GM19452 (cell line): Measurements from ENCODE around the gene MIGA2.

Experiments
- ATAC-seq: cut with Tn5 transposase; IDR thresholded peaks from one replicate; pipeline ENCODE4 v1.9.1; 2021; ENCODE audit not compliant: unreplicated experiment

The MIGA2 gene

DNA sequence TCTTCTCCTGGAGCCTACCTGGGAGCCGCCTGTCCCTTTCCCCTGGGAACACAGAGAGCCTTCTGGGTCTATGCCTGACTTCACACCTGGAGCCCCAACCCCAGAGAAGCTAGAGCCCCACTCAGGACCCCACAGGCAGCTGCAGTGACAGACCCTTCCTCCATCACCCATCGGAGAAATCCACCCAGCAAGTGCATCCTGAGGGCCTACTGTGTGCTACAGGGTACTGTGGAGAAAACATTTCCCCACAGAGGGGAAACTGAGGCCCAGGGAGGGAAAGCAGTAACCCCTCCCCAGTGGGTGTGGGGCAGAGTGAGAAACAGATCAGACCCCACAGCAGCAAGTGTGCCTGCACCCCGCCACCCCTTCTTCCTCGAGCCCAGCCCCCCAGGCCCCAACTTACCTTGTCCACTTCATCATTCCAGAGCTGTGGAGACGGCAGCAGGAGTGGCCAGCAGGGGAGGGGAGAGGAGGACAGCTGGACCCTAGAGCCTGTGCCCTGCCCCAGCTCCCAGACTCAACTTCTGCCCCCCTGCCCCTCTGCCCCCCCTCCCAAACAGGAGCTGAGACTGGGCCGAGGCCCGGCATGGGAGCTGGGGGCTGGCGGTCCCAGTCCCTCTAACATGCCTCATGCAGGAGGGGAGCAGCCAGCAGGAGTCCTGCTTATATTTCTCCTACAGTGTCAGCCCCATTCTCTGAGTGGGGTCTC lies 26.0 kb upstream of the MIGA2 start:
- no peak for ATAC-seq

DNA sequence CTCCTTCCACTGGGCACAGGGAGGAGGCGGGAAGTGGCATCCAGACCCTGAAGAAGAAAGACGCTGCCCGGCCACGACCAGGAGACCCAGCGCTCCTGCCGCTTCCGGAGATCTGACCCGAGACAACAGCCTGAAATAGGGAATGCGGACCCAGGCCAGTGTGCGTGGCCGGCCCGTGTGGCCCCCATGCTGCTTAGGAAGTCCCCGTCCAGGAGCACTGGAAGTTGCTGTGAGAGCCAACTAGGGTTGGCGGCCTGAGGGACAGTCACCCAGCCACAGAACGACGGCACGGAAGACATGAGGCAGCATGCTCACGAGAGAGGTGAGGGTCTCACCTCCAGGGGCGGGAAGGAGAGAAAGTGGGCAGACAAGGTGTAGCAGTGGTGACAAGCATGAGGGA lies 25.3 kb upstream of the MIGA2 start:
- no peak for ATAC-seq

DNA sequence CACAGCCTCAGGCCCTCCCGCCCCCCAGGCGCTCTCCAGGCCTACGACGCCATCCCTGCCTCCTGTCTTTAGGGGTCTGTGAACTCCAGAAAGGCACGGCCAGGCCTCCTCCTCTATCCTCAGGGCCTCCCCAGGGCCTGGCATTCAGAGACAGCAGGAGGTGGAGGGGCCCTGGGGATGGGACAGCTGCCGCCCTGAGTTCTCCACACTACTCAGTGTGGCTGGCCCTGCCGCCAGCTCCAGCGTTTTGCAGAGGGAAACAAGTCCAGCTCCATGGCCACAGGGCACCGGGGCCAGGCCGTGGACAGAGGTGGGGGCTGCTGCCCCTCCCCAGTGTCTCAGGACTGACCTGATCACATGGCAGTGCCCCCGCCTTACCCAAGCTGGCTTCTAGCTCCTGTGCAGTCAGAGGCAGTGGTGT lies 24.7 kb upstream of the MIGA2 start:
- ATAC-seq, result no peak

DNA sequence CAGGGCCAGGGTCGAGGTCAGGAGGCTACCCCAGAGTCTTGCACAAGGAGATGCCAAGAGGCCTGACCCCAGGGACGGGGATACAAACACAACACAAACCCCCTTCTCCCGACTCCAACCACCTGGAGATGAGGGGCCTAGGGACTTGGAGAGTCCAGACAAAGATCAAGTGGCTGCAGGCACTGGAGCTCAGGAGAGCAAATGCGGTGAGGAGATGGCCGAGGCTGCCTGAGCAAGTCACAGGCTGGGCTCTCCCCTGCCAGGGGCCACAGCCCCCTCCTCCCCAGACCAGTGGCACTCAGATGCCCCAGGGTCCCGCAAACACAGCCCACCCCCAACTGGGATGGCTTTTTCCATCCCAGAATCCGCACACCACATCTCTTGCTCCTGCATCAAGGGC lies 24.1 kb upstream of the MIGA2 start:
- no peak for ATAC-seq

DNA sequence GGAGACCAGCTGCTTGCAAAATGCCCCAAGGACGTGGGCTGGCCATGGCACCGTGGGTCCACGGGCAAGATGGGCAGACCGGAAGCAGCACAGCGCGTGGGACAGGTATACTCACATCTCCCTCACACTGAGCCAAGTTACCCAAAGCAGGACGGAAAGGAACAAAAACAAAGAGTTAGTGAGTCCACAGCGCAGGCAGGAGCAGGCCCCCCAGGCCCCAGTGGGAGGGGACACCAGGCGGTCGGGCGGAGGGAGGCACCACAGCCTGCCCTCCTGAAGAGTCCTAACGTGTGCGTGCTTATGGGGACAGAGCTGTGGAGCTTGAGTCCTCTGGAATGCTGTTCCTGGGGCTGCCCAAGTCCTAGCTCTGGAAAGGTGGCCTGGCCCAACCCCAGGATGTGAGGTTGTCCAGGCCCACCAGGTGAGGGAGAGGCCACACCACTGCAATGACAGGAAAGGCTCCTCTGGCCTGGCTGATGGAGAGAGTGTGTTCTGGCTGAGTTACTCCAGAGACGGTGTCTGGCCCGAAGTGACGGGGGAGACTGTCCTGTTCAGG lies 23.5 kb upstream of the MIGA2 start:
- no peak for ATAC-seq

DNA sequence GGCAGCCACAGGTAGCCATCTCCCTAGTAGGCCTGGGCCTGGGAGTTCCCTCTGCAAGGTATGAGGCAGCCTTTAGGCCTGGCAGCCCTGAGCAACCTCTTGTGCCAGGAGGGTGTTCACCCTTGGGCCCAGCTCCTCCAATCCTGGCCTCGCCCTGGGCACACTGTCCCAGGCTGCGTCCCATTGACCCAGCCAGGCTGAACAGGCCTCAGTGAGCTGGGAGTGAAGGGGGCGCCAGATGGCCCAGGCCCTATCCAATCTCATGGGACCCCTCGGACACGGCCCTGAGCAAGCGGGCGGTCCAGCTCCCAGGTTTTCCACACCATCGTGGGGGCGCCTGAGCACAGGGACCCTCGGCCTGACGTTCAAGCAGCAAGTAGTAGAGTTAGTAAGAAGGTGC lies 22.8 kb upstream of the MIGA2 start:
- no peak for ATAC-seq

DNA sequence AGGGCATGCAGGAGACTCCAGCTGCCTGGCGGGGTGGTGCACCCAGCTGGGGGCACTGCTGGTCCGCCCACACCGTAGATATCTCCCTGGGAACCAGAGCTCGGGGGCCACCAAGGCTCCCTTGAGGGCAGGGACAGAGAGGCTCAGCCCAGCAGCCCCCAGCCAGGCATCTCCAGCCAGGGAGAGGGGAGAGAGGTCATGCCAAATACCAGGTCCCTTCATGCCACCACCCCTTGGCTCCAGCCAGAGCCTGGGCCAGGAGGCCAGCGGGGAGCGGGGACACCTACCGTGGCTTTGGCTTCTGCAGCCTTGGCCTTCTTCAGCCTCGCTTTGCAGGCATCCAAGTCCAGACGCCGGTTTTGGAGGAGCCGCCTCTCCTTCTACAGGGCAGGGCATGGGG lies 22.3 kb upstream of the MIGA2 start:
- no peak for ATAC-seq

DNA sequence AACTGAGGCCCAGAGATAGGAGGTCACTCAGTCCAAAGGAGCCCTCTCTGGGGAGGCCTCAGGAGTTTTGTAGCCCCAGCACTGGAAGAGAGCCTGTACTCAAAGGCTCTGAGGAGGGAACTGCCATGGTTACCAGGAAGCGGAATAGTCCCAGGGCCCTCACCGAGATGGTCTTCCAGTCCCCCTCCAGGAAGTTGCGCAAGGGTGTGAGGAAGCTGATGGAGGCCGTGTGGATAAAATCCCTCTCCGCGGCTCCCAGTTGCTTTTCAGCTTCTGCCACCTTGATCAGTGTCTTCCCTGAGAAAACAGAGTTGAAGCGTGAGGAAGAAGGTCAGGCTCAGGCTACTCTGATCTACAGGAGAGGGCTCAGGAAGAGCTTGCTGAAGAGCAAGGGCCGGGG lies 21.8 kb upstream of the MIGA2 start:
- no peak for ATAC-seq

DNA sequence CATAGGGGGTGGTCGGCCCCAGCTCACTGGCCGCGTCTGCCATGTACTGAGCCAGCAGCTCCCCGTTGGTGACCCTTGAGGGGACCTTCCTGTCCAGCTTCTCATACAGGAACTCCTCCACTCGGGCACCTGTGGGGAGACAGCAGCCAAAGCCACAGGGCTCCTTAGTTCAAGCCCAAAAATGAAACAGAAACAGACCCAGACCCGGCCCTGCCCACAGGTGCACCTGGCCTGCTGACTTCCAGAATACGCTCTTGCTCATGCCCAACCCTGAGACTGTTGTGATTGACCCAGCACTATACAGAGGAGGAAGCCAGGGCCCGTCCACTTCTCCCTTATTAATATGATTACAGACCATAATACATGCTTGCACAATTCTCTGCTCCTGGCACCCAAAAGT lies 15.3 kb upstream of the MIGA2 start:
- no peak for ATAC-seq

DNA sequence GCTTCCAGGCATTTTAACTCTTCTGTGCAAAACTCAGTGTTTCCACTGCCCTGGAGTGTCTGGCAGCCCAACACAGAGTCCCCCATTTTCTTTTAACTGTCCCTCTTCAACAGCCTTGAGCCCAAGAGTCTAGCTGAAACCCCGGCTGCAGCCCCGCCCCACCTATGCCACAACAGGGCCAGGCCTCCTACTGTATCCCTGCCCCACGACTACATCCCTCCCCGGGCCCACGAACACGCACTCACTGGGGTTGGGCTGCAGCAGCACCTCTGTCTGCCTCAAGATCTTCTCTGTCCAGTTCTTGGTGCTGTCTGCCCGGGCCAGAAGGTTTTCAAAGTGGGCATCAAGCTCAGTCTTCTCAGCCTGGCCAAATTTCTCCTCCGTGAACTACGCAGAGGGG lies 14.4 kb upstream of the MIGA2 start:
- ATAC-seq, result no peak

DNA sequence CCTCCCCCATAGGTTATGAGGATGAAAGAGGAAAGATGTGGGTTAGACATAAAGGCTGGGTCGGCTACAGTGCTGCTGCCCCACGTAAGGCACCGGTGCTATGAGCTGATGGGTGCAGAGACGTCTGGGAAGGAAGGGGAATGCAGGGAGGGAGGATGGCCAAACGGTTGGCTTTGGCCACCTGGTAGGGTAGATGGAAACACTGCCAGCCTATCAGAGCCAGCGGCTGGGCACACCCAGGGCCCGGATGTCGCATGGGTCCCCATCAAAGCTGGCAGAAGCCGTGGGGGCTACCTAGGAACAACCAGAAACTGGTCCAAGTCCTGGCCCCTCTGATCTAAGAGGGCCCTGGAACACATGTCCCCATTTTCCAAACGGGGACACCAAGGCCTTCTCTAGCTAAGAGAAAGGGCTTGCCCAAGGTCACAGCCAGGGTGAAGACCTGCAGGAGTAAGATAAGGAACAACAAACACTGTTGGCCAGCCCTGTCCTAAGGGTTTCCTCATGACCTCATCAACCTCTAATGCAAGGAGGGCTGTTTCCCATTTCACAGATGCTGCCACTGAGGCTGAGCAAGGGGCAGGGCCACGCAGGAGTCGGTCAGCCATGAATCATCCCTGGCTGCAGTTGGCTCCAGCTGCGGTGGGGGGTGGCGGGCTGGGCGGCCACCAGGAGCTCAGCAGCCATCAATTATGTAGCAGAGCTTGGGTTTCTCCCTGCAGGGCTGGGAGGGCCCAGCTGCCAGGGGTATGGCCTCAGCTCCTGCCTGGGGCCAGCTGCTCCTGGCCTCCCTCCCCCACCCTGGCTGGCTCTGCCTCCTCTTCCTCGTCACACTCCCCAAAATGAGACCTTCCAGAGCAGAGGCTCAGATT lies 13.2 kb upstream of the MIGA2 start:
- no peak for ATAC-seq

DNA sequence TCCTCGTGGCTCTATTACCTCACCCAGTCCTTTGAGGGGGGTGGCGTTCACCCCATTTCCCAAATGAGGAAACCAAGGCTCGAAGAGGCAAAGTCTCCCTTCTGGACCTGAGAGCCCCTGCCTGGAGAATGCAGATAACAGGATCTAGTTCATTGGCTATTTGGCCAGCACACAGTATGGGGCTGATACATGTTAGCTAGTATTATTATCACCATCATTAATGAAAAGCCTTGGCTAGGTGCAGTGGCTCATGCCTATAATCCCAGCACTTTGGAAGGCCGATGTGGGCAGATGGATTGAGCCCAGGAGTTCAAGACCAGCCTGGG lies 12.6 kb upstream of the MIGA2 start:
- ATAC-seq, result no peak

DNA sequence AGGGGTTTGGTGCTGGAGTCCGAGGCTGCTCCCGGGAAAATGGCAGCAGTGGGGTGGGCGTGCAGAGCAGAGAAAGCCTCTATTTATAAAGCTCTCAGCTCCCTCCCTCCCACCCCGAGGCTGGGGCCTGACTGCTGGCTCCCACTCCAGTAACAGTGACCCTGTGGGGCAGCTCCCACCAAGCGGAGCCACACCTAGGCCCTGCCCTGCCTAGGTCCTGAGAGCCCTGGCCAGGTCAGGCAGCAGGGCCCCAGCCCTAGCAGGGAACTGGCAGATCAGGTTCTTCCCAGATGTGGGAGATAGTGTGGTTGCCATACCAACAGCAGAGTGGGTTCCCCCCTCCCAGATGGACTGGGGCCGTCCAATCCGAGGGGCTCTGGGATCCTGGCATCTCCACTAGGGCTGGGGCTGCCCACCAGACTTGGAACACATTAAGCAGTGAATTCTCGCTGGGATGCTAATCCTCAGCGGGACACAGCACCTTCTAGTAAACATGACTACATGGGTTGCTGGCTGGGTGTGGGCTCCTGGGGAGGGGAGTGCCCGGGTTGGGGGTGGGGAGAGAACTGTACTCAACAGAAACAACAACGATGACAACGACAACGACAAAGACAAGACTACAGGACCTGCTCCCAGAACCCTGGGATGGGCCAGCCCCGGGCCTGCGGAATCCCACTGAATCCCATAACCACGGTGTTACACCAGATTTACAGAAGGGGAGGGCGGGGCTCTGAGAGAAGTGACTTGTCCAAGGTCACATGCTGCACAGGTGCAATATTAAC lies 9.8 kb upstream of the MIGA2 start:
- no peak for ATAC-seq

DNA sequence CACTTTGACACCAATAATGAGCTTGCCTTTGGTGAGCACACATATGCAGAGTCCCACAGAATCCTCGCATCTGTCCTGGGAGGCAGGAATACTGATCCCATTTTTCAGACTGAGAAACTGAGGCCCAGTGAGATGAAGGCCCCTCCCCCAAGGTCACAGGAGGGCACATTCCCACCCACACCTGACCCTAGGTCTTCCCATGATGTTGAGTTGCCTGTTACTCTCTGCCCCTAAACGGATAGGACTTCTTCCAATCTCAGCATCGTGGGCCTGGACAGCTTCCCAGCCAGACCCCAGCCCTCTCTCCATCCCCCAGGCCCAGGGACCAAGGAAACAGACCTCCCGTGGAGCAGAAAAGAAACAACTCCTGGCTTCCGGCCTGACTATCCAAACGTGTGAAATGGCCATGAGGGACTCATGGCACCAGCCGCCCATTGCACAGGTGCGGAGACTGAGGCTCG lies 9.2 kb upstream of the MIGA2 start:
- ATAC-seq, result no peak

DNA sequence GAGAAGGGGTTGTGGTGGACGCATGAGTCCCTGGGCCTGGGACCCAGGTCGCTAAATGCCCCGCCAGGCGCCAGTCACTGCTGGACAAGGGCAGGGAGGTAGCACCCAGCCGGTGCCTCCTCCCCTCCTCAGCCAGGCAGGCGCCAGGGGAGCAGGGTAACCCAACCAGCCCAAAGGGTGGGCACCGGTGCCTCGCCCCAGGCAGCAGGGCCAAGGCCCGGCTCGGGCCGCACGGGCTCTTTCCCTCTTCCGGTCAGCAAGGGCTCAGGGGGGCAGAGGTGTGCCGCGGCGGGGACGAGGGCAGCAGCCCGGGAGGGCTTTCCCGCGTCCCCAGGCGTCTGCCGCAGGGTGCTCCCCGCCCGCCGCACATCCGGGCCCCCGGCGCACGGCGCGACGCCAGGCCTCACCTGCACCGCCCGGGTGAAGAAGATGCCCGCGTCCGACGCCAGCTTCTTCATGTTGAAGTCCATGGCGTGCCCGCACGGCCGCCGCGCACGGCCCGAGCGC lies 8.7 kb upstream of the MIGA2 start:
- ATAC-seq, result peak; percentile 45

DNA sequence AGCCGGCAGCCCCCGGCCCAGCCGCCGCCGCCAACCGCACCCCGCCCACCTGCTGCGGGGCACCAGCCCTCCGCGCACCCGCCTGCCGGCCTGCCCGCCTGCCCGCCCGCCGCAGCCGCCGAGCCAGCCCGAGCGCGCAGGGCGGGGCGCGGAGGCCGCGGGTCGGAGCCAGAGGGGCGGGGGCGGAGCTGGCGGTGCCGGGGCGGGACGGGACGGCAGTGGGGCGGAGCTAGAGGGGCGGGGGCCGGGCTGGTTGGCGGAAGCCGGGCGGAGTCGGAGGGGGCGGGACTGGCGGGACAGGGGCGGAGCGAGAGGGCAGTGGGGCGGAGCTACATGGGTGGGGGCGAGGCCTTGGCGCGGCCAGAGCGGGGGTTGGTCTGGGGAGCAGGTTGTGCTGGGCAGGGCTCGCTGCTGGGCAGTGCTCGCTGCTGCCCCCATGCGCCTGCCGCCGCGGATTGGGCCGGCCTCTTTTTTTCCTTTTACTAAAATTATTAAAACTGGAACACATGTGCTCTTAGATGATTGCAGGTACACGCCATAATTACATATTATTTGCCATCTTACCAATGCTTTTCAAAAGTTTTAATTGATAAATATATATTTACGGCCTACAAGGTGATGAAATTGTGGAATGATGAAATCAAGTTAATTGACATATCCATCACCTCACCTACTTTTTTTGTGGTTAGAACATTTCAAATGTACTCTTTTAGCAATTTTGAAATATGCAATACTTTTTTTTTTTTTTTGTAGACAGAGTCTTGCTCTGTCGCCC lies 8.0 kb upstream of the MIGA2 start, which contains the start of gene SH3GLB2:
SH3GLB2 (minus strand) TSS at position 140 of the 775 bp plus-strand sequence. CDS start 177 bp downstream, outside the sequence.
- ATAC-seq, result peak; percentile 61

DNA sequence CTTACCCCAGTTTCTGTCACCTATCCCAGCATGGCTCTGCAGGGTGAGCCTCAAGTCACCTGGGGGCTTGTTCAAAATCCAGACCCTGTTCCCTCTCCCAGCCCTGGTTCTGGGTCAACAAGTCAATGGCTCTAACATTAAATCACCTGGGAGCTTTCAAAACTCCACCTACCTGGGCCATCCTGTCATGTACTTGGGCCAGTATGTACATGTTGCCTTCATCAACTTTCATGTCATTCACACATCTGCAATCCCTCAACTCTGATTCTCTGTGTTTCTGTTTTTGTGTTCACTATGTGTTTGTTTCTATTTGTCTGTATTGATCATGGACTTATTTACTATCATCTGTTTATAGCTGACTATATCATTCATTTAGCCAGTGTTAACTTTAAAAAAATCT lies 6.2 kb upstream of the MIGA2 start:
- no peak for ATAC-seq

DNA sequence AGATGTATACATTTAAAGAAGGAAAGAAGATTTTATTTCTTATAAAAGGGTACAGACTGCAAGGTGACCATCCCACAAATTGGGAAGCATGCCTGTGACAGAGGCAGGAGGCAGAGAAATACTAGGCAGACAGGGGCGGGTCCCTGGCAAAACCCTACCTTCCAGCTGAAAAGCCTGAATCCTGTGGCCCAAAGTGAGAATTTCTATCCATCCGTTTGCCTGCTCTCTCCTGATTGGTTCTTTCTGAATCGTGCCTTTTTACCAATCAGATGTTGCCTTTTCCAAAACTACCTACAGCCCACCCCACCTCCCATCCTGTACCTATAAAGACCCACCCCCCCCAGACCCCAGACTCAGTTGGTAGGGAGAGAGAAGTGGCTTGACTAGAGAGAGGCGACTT lies 4.9 kb upstream of the MIGA2 start:
- no peak for ATAC-seq

DNA sequence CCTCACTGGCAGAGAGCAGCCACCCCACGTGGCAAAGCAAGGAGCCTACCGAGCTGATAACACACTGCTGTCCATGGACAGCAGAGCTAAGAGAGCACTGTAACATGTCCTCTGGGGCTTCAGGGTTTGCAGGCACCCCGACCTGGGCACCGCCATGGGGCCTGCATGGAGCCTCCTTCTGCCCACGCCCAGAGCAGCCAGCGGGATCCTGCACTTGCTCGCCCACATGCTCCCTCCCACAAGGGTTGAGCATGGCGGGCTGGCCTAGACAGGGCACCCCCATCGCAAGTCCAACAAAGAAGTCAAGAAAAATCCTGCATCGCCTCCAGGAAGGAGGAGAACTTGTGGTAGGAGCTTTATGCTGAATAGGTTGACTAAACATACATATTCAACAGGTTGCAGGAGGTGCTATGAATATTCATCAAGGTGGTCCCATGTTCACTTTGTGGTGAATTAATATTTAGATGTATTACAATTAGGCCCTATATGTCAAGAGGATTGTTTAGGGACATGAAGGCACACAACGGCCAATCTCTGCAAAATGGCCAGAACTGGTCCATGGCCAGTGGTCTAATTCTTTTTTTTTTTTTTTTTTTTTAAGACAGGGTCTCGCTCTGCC lies 3.8 kb upstream of the MIGA2 start:
- ATAC-seq, result no peak

DNA sequence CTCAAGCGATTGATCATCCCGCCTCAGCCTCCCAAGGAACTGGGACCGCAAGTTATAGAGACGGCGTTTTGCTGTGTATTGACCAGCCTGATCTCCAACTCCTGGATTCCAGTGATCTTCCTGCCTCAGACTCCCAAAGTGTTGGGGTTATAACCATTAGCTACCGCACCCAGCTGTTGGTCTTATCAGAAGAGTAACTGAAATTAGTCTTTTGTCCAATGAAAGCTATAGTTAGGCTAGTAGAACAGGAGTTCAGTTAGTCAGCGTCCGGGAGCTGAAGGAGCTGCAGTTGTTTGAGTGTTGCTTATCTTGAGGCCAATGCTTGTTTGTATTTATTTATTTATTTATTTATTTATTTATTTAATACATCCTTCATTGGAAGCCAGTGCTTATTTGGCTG lies 3.2 kb upstream of the MIGA2 start:
- no peak for ATAC-seq
